Measurements from ENCODE around the gene IL1RL2. TPM values are rescaled to one million over a fixed set of nuclear protein-coding genes. Genes with fewer than 3 reads are reported as not detected.

Gene IL1RL2
- total and polyA plus RNA-seq, 7 donors, result 0.27 to 0.90 (median 0.60) TPM; not detected in 4

DNA sequence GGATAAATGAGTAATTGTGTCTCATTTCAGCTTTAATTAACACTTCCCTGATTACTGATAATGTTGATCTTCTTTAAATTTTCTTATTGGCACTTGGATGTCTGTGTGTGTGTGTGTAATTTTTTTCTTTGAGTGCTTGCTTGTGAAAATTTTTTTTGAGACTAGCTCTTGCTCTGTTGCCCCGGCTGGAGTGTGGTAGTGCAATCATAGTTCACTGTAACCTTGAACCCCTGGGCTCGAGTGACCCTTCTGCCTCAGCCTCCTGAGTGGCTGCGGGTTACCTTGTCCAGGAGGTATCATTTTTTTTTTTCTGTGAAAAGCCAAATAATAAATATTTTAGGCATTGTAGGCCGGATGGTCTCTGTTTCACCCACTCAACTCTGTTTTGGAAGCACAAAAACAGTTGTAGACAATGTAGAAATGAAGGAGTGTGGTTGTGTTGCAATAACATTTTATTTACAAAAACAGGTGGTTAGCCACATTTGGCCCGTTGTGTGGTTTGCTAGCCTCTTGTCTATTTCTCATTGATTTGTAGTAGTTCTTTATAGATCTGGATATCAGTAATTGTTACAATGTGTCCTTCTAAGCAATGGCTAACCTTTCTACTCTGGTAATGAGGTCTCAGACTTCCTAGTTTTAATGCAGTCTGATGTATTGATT is 7.9 kb downstream of the IL1RL2 start:
- H3K4me1 ChIP-seq, result no peaks in the 10 kb centered on the region

DNA sequence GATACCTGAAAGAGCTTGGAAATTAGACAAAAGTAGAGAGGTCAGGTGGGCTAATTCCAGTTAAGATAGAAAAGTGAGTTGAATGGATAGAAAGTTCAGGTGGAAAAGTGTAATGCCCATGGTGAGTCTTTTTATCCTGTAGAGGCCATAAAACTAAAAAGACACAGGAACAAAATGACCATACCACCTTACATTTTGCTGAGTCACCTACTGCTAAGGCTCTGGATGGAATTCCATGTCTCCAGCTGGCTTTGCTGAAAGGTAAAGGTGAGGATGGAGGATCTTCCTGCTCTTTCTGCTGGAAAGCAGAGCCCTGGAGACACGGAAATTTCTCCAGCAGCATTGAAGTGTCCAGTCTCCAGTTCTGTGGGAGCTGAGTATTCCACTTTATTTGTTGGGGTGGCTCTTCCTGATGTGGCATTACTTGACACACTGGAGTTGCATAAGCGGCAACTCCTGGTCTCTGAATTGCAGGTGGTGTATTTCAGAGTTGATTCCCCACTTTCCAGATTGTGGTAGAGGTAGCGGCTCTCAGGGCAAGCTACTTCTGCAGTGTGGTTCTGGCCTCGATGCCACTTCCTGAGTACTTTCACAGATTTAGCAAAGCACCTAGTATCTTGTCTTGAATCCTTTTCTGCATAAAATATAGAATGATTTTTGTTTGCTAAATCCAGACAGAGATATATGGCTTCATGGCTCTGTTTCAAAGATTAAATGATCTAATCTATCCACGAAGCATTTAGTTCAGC is 10.7 kb downstream of the IL1RL2 start:
- WGBS, 2 donors, result 75 to 78% methylated on average over 5 of the region's 5 CpGs
- no peak overlapping the region for H3K27ac ChIP-seq
- H3K4me1 ChIP-seq, result no peaks in the 10 kb centered on the region
- no peaks in the 10 kb centered on the region for H3K9me3 ChIP-seq
- H3K4me3 ChIP-seq, result no peak overlapping the region
- TF ChIP-seq EP300 (IDR thresholded peaks at IDR 0.05), result no peak
- TF ChIP-seq POLR2AphosphoS5 (IDR thresholded peaks at IDR 0.05), result no peak
- TF ChIP-seq POLR2A (IDR thresholded peaks at IDR 0.05), result no peak
- TF ChIP-seq, protein P1, sequence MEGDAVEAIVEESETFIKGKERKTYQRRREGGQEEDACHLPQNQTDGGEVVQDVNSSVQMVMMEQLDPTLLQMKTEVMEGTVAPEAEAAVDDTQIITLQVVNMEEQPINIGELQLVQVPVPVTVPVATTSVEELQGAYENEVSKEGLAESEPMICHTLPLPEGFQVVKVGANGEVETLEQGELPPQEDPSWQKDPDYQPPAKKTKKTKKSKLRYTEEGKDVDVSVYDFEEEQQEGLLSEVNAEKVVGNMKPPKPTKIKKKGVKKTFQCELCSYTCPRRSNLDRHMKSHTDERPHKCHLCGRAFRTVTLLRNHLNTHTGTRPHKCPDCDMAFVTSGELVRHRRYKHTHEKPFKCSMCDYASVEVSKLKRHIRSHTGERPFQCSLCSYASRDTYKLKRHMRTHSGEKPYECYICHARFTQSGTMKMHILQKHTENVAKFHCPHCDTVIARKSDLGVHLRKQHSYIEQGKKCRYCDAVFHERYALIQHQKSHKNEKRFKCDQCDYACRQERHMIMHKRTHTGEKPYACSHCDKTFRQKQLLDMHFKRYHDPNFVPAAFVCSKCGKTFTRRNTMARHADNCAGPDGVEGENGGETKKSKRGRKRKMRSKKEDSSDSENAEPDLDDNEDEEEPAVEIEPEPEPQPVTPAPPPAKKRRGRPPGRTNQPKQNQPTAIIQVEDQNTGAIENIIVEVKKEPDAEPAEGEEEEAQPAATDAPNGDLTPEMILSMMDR (IDR thresholded peaks at IDR 0.05), result no peak
- DNase-seq, result no peak
- H3K36me3 ChIP-seq, result no peaks in the 10 kb centered on the region
- intact Hi-C loops (cut with DNase I), result no loop called here
- H3K27me3 ChIP-seq, result no peaks in the 10 kb centered on the region

More for the DNA sequence above, 7.9 kb downstream of the IL1RL2 start:
- DNase-seq, result no peak
- WGBS, 2 donors, result 69 to 90% methylated on average over 5 of the region's 5 CpGs
- TF ChIP-seq POLR2A (IDR thresholded peaks at IDR 0.05), result no peak
- no peak for TF ChIP-seq EP300 (IDR thresholded peaks at IDR 0.05)
- TF ChIP-seq, protein P1 (IDR thresholded peaks at IDR 0.05), result no peak
- no peak for TF ChIP-seq POLR2AphosphoS5 (IDR thresholded peaks at IDR 0.05)
- no peak overlapping the region for H3K4me3 ChIP-seq
- intact Hi-C loops (cut with DNase I), result no loop called here
- no peaks in the 10 kb centered on the region for H3K27me3 ChIP-seq
- H3K9me3 ChIP-seq, result no peaks in the 10 kb centered on the region
- no peak overlapping the region for H3K27ac ChIP-seq
- no peaks in the 10 kb centered on the region for H3K36me3 ChIP-seq

- no peaks in the 10 kb centered on the region for H3K9me3 ChIP-seq
- H3K36me3 ChIP-seq, result no peaks in the 10 kb centered on the region
- H3K27ac ChIP-seq, result no peak overlapping the region
- H3K27me3 ChIP-seq, result no peaks in the 10 kb centered on the region
- DNase-seq, result no peak
- no peak overlapping the region for H3K4me3 ChIP-seq
- TF ChIP-seq EP300 (IDR thresholded peaks at IDR 0.05) (no peak), POLR2A (IDR thresholded peaks at IDR 0.05) (no peak), POLR2AphosphoS5 (IDR thresholded peaks at IDR 0.05) (no peak)
- TF ChIP-seq, protein P1 (IDR thresholded peaks at IDR 0.05), result no peak
- H3K4me1 ChIP-seq, result no peaks in the 10 kb centered on the region
- intact Hi-C loops (cut with DNase I), result no loop called here
- WGBS, 2 donors, result 98 to 100% methylated on average over 1 of the region's 1 CpG
Measured at GRCh38 chr2:102200539-102200938, 13.7 kb downstream of the IL1RL2 start.

DNA sequence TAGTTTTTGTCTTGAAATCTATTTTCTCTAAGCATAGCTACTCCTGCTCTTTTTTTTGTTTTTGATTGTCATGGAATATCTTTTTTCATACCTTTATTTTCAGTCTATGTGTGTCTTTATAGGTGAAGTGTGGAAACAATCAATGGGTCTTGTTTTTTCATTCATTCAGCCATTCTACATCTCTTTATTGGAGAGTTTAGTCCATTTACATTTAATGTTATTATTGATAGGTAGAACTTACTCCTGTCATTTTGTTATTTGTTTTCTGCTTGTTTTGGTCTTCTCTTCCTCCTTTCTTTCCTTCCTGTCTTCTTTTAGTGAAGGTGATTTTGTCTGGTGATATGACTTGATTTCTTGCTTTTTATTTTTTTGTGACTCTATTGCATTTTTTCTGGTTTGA is 17.8 kb downstream of the IL1RL2 start:
- intact Hi-C loops (cut with DNase I), result no loop called here
- Histone ChIP-seq H3K36me3 (no peaks in the 10 kb centered on the region), H3K27me3 (no peaks in the 10 kb centered on the region), H3K4me1 (no peaks in the 10 kb centered on the region), H3K9me3 (no peaks in the 10 kb centered on the region), H3K4me3 (no peak overlapping the region), H3K27ac (no peak overlapping the region)
- TF ChIP-seq POLR2A (IDR thresholded peaks at IDR 0.05), result no peak
- no peak for TF ChIP-seq EP300 (IDR thresholded peaks at IDR 0.05)
- TF ChIP-seq, protein P1 (IDR thresholded peaks at IDR 0.05), result no peak
- no peak for DNase-seq
